Body of pancreas (tissue), 4 donors: ENCODE data around the gene MTCH1.
"Not testable (repeated sequence)": the region's sequence is repeated elsewhere in the genome, so short reads cannot be mapped to it uniquely, and the experiment has no call there.

ENCODE experiments used
- CTCF ChIP-seq, 7 experiments: fragments of 450-650 bp in 4 of 7; fragments of 200-600 bp in 3 of 7; sonication (generic) in 3 of 7; IDR thresholded peaks; one replicate each; pipeline ENCODE4 v1.5.1; 2016 to 2019; ENCODE audit warnings: antibody characterized with exemption in 7 of 7
- POLR2A ChIP-seq, 3 donors: fragments of 450-650 bp; IDR thresholded peaks; one replicate each; pipeline ENCODE4 v1.6.1; 2016; ENCODE audit warnings: antibody characterized with exemption in 3 of 3, mild to moderate bottlenecking in 2 of 3

GRCh38 chr6:36941561-36941960 is 44.4 kb downstream of the MTCH1 start:
- TF ChIP-seq CTCF, POLR2A (IDR thresholded peaks at IDR 0.05): not testable (repeated sequence)
